GM23338 (cell line): ENCODE results near the gene LRMDA. TPM values are rescaled to one million over a fixed set of nuclear protein-coding genes. Genes with fewer than 3 reads are reported as not detected.

Experiments used
- ATAC-seq: fragments of 200-7000 bp; cut with Tn5 transposase; 3 replicates; pipeline ENCODE4 v1.9.1; 2020
- DNase-seq: peaks from one replicate; pipeline ENCODE4 v3.0.0-alpha.2; 2015; ENCODE audit warnings: low spot score
- H2AFZ ChIP-seq: fragments of 200-600 bp; sonication (generic); 2 replicates; pipeline ENCODE4 v1.8.0; 2016; ENCODE audit warnings: antibody characterized with exemption, mild to moderate bottlenecking, moderate library complexity
- H3F3A ChIP-seq: fragments of 200-600 bp; sonication (generic); replicated peaks from 2 replicates; pipeline ENCODE4 v1.8.0; 2017; ENCODE audit warnings: antibody characterized with exemption, mixed run types, low read depth
- H3K27ac ChIP-seq: fragments of 200-600 bp; sonication (generic); 2 replicates; pipeline ENCODE4 v1.6.1; 2016; ENCODE audit warnings: low read depth
- H3K27me3 ChIP-seq: fragments of 200-600 bp; sonication (generic); 2 replicates; pipeline ENCODE4 v1.8.0; 2016; ENCODE audit warnings: mild to moderate bottlenecking, mixed run types, moderate library complexity; ENCODE audit not compliant: insufficient read depth
- H3K36me3 ChIP-seq: fragments of 200-600 bp; sonication (generic); 2 replicates; pipeline ENCODE4 v1.8.0; 2016; ENCODE audit warnings: mild to moderate bottlenecking; ENCODE audit not compliant: insufficient read depth
- H3K4me1 ChIP-seq: fragments of 200-600 bp; sonication (generic); 2 replicates; pipeline ENCODE4 v1.8.0; 2016; ENCODE audit warnings: mild to moderate bottlenecking, moderate library complexity; ENCODE audit not compliant: insufficient read depth
- H3K4me2 ChIP-seq: fragments of 200-600 bp; sonication (generic); 2 replicates; pipeline ENCODE4 v1.7.1; 2017; ENCODE audit warnings: mixed run types
- H3K4me3 ChIP-seq: fragments of 200-600 bp; sonication (generic); 2 replicates; pipeline ENCODE4 v1.6.1; 2016; ENCODE audit warnings: mixed run types
- H3K79me2 ChIP-seq: fragments of 200-600 bp; sonication (generic); replicated peaks from 2 replicates; pipeline ENCODE4 v1.8.0; 2017; ENCODE audit warnings: mild to moderate bottlenecking; ENCODE audit not compliant: insufficient read depth
- H3K9me2 ChIP-seq: fragments of 200-600 bp; sonication (generic); 2 replicates; pipeline ENCODE4 v1.8.0; 2017; ENCODE audit not compliant: insufficient read depth
- H4K20me1 ChIP-seq: fragments of 200-600 bp; sonication (generic); replicated peaks from 2 replicates; pipeline ENCODE4 v1.8.0; 2017; ENCODE audit warnings: mild to moderate bottlenecking; ENCODE audit not compliant: insufficient read depth
- H3K27ac Mint-ChIP-seq: 2 replicates; pipeline ENCODE4 v1.8.0; 2020; ENCODE audit warnings: inconsistent platforms, mild to moderate bottlenecking, moderate library complexity, mixed read lengths
- H3K27me3 Mint-ChIP-seq: 3 replicates; pipeline ENCODE4 v1.8.0; 2022; ENCODE audit warnings: low read depth, mild to moderate bottlenecking, moderate library complexity, mixed read lengths, inconsistent platforms; ENCODE audit not compliant: insufficient read depth, poor library complexity
- H3K36me3 Mint-ChIP-seq: 3 replicates; pipeline ENCODE4 v1.8.0; 2021; ENCODE audit warnings: low read depth, mild to moderate bottlenecking, inconsistent platforms, moderate library complexity, mixed read lengths
- H3K4me1 Mint-ChIP-seq: 3 replicates; pipeline ENCODE4 v1.8.0; 2020; ENCODE audit warnings: mild to moderate bottlenecking, inconsistent platforms, mixed read lengths
- H3K4me3 Mint-ChIP-seq: 3 replicates; pipeline ENCODE4 v1.8.0; 2021; ENCODE audit warnings: moderate library complexity, mild to moderate bottlenecking, inconsistent platforms, mixed read lengths
- H3K9me3 Mint-ChIP-seq: 3 replicates; pipeline ENCODE4 v1.8.0; 2020; ENCODE audit warnings: moderate library complexity, mild to moderate bottlenecking, inconsistent platforms, mixed read lengths
- CREB1 ChIP-seq: fragments of 250-450 bp; sonication (Bioruptor Pico); IDR thresholded peaks from 2 replicates; pipeline ENCODE4 v1.5.0; 2020; ENCODE audit warnings: low read depth, mild to moderate bottlenecking, moderate library complexity
- CTCF ChIP-seq, 2 experiments: fragments of 200-600 bp in 1 of 2; sonication (generic) in 1 of 2; conservative IDR thresholded peaks; 2 replicates each; pipeline versions ENCODE4 v1.5.1 to v1.6.1; 2016 to 2017; ENCODE audit warnings: antibody characterized with exemption in 2 of 2, low read depth in 2 of 2, mild to moderate bottlenecking in 2 of 2, moderate library complexity in 1 of 2
- EZH2 ChIP-seq: fragments of 200-600 bp; sonication (generic); IDR thresholded peaks from one replicate; pipeline ENCODE4 v1.8.0; 2017; ENCODE audit warnings: antibody characterized with exemption, mild to moderate bottlenecking, low read depth; ENCODE audit not compliant: unreplicated experiment
- EZH2phosphoT487 ChIP-seq: fragments of 200-600 bp; sonication (generic); IDR thresholded peaks from one replicate; pipeline ENCODE4 v1.8.1; 2018; ENCODE audit warnings: antibody characterized with exemption; ENCODE audit not compliant: unreplicated experiment
- JUNB ChIP-seq: IDR thresholded peaks from one replicate; pipeline ENCODE4 v1.6.1; 2016; ENCODE audit warnings: antibody characterized with exemption; ENCODE audit not compliant: unreplicated experiment
- NANOG ChIP-seq: IDR thresholded peaks from 2 replicates; pipeline ENCODE4 v1.6.1; 2016; ENCODE audit warnings: antibody characterized with exemption, borderline replicate concordance
- POLR2AphosphoS5 ChIP-seq: IDR thresholded peaks from 2 replicates; pipeline ENCODE4 v1.6.1; 2016; ENCODE audit warnings: antibody characterized with exemption, low read depth
- REST ChIP-seq: IDR thresholded peaks from one replicate; pipeline ENCODE4 v1.6.1; 2018; ENCODE audit warnings: antibody characterized with exemption; ENCODE audit not compliant: unreplicated experiment
- STAT1 ChIP-seq: IDR thresholded peaks from one replicate; pipeline ENCODE4 v1.6.1; 2016; ENCODE audit warnings: antibody characterized with exemption; ENCODE audit not compliant: unreplicated experiment
- ZNF114 ChIP-seq: fragments of 250-450 bp; sonication (Bioruptor Pico); IDR thresholded peaks from 2 replicates; pipeline ENCODE4 v1.5.0; 2020; ENCODE audit warnings: mild to moderate bottlenecking, moderate library complexity
- ZNF331 ChIP-seq: fragments of 250-450 bp; sonication (Bioruptor Pico); IDR thresholded peaks from 2 replicates; pipeline ENCODE4 v1.5.0; 2020; ENCODE audit warnings: low read depth, mild to moderate bottlenecking, moderate library complexity
- ZNF462 ChIP-seq: fragments of 250-450 bp; sonication (Bioruptor Pico); IDR thresholded peaks from 2 replicates; pipeline ENCODE4 v1.5.0; 2020; ENCODE audit warnings: mild to moderate bottlenecking, moderate library complexity
- polyA plus RNA-seq: library from polyadenylated mRNA; unstranded; fragments of >200 nt; fragmentation: Nextera tagmentation; extraction: Ambion mirVana; gene quantifications from 2 replicates; pipeline ENCODE4 v1.2.1, GENCODE V29; 2016
- total RNA-seq: library from RNA; depleted of rRNA; stranded (reverse); fragments of >200 nt; shearing (Covaris generic); gene quantifications from 2 replicates; pipeline ENCODE4 v1.2.3, GENCODE V29; 2014
- TF ChIP-seq, protein P1 (sequence below): IDR thresholded peaks from 2 replicates; pipeline ENCODE4 v1.6.1; 2016; ENCODE audit warnings: antibody characterized with exemption

Gene LRMDA
- total and polyA plus RNA-seq, 2 experiments from 2014 or later: 0.90 to 1.8 TPM

GRCh38 chr10:75476985-75477384 lies 45.6 kb downstream of the LRMDA start:
- H3K79me2 ChIP-seq: no peaks in the 10 kb centered on the region
- Mint-ChIP-seq H3K36me3 (no peaks in the 10 kb centered on the region), H3K27ac (no peak overlapping the region), H3K4me1 (peaks cover 20% of the 10 kb centered on the region), H3K9me3 (no peaks in the 10 kb centered on the region; the same call in 2 of the 3 replicates), H3K27me3 (no peaks in the 10 kb centered on the region), H3K4me3 (no peak overlapping the region)
- H3K4me2 ChIP-seq: no peak overlapping the region
- H4K20me1 ChIP-seq: no peaks in the 10 kb centered on the region
- no peak overlapping the region for H3K4me3 ChIP-seq
- DNase-seq (no peak), ATAC-seq (no peak)
- no peaks in the 10 kb centered on the region; the same call in 1 of the 2 replicates for H3K36me3 ChIP-seq
- H3K4me1 ChIP-seq: peaks cover 18% of the 10 kb centered on the region
- H3K9me2 ChIP-seq: peaks cover 17% of the 10 kb centered on the region; the same call in 1 of the 2 replicates
- H3K27ac ChIP-seq: no peak overlapping the region
- no peak overlapping the region for H2AFZ ChIP-seq
- no peaks in the 10 kb centered on the region for H3F3A ChIP-seq
- TF ChIP-seq EZH2: no peak
- TF ChIP-seq ZNF114 (CRISPR knock-in tag): no peak
- TF ChIP-seq REST: no peak
- TF ChIP-seq, protein P1, sequence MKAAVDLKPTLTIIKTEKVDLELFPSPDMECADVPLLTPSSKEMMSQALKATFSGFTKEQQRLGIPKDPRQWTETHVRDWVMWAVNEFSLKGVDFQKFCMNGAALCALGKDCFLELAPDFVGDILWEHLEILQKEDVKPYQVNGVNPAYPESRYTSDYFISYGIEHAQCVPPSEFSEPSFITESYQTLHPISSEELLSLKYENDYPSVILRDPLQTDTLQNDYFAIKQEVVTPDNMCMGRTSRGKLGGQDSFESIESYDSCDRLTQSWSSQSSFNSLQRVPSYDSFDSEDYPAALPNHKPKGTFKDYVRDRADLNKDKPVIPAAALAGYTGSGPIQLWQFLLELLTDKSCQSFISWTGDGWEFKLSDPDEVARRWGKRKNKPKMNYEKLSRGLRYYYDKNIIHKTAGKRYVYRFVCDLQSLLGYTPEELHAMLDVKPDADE: no peak
- no peak for TF ChIP-seq JUNB
- no peak for TF ChIP-seq NANOG
- no peak for TF ChIP-seq STAT1
- TF ChIP-seq CTCF (conservative IDR thresholded peaks at IDR 0.05; ENCODE audit: low read depth in 2 of 2): no peak
- TF ChIP-seq ZNF331 (CRISPR knock-in tag): no peak
- no peak for TF ChIP-seq POLR2AphosphoS5
- TF ChIP-seq CREB1: no peak
- TF ChIP-seq ZNF462 (CRISPR knock-in tag): no peak
- TF ChIP-seq EZH2phosphoT487: no peak
- peaks cover 6% of the 10 kb centered on the region; the same call in 1 of the 2 replicates for H3K27me3 ChIP-seq
